ENCODE data around the gene RELN.

DNA sequence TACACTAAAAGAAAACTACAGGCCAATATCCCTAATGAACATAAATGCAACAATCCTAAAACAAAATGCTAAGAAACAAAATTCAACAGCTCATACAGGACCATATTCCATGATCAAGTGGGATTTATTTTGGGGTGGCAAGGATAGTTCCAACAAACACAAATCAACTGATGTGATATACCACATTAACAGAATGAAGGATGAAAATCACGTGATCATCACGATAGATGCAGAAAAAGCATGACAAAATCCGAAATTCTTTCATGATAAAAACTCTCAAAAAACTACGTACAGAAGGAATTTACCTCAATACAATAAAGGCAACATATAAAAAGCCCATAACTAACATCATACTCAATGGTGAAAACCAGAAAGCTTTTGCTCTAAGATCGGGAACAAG, 124.0 kb downstream of the RELN start:
- TF ChIP-seq, protein P1, sequence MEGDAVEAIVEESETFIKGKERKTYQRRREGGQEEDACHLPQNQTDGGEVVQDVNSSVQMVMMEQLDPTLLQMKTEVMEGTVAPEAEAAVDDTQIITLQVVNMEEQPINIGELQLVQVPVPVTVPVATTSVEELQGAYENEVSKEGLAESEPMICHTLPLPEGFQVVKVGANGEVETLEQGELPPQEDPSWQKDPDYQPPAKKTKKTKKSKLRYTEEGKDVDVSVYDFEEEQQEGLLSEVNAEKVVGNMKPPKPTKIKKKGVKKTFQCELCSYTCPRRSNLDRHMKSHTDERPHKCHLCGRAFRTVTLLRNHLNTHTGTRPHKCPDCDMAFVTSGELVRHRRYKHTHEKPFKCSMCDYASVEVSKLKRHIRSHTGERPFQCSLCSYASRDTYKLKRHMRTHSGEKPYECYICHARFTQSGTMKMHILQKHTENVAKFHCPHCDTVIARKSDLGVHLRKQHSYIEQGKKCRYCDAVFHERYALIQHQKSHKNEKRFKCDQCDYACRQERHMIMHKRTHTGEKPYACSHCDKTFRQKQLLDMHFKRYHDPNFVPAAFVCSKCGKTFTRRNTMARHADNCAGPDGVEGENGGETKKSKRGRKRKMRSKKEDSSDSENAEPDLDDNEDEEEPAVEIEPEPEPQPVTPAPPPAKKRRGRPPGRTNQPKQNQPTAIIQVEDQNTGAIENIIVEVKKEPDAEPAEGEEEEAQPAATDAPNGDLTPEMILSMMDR (IDR thresholded peaks at IDR 0.05): no peak
- no peak for TF ChIP-seq ZFX (IDR thresholded peaks at IDR 0.05; ENCODE audit: borderline replicate concordance)

Data from 22Rv1 (cell line).